Mucosa of gallbladder (tissue), 1 donor: ENCODE results near the gene ROCK2. TPM values are rescaled to one million over a fixed set of nuclear protein-coding genes. Genes with fewer than 3 reads are reported as not detected.

Experiments
- DNase-seq: peaks from one replicate; pipeline ENCODE4 v3.0.0-alpha.2; 2020; ENCODE audit warnings: low spot score
- total RNA-seq: library from RNA; stranded (reverse); gene quantifications from one replicate; pipeline ENCODE4 v1.2.1, GENCODE V29; 2021
- donor health status: DM: no; HTN: no; CAD: no.

ROCK2 gene
- total RNA-seq, 1 donor from 2014 or later = 42.2 TPM

- DNase-seq = no peak
Observed at GRCh38 chr2:11154016-11154922, 190.2 kb downstream of the ROCK2 start.

- DNase-seq = no peak
Observed at GRCh38 chr2:11152591-11152990, 191.8 kb downstream of the ROCK2 start.

GRCh38 chr2:11147263-11147662 lies 197.2 kb downstream of the ROCK2 start:
- no peak for DNase-seq

- DNase-seq = no peak
Observed at GRCh38 chr2:11146076-11146475, 198.4 kb downstream of the ROCK2 start.

GRCh38 chr2:11145350-11145749 lies 199.1 kb downstream of the ROCK2 start:
- DNase-seq = no peak

GRCh38 chr2:11144738-11145079 lies 199.7 kb downstream of the ROCK2 start:
- DNase-seq = no peak

- DNase-seq = no peak
Observed at GRCh38 chr2:11144077-11144737, 200.2 kb downstream of the ROCK2 start.

- no peak for DNase-seq
Observed at GRCh38 chr2:11142987-11143386, 201.4 kb downstream of the ROCK2 start.

- DNase-seq = no peak
Observed at GRCh38 chr2:11142330-11142729, 202.1 kb downstream of the ROCK2 start.

GRCh38 chr2:11141319-11141718 lies 203.1 kb downstream of the ROCK2 start:
- DNase-seq = no peak

- no peak for DNase-seq
Observed at GRCh38 chr2:11140492-11140891, 203.9 kb downstream of the ROCK2 start.

- DNase-seq = no peak
Observed at GRCh38 chr2:11134349-11134748, 210.1 kb downstream of the ROCK2 start.

GRCh38 chr2:11133936-11134320 lies 210.5 kb downstream of the ROCK2 start:
- no peak for DNase-seq

GRCh38 chr2:11133238-11133935 lies 211.0 kb downstream of the ROCK2 start:
- no peak for DNase-seq

GRCh38 chr2:11132036-11132671 lies 212.3 kb downstream of the ROCK2 start:
- no peak for DNase-seq

GRCh38 chr2:11131166-11131920 lies 213.1 kb downstream of the ROCK2 start:
- no peak for DNase-seq

Other genes with a start within 250 kb of the ROCK2 start
- 26.6 TPM for gene SLC66A3, start 189.2 kb downstream of the ROCK2 start, total RNA-seq
- 9.0 TPM for gene E2F6, start 121.5 kb upstream of the ROCK2 start, total RNA-seq
- gene GREB1, start 189.4 kb upstream of the ROCK2 start, total RNA-seq = 12.5 TPM